HG02840 (cell line): ENCODE data around the gene FYB2.

Source experiments
- ATAC-seq: cut with Tn5 transposase; IDR thresholded peaks from one replicate; pipeline ENCODE4 v1.9.1; 2021; ENCODE audit warnings: mild to moderate bottlenecking, moderate library complexity, moderate number of reproducible peaks; ENCODE audit not compliant: unreplicated experiment, low FRiP score

The FYB2 gene

GRCh38 chr1:56835657-56836056 lies 16.5 kb upstream of the FYB2 start:
- no peak for ATAC-seq

- no peak for ATAC-seq
These were observed 15.1 kb upstream of the FYB2 start for GRCh38 chr1:56834137-56834900.

- no peak for ATAC-seq
These were observed 13.9 kb upstream of the FYB2 start for GRCh38 chr1:56833088-56833487.

- no peak for ATAC-seq
These were observed 12.9 kb upstream of the FYB2 start for GRCh38 chr1:56831871-56832693.

- ATAC-seq: no peak
These were observed 10.8 kb upstream of the FYB2 start for GRCh38 chr1:56830052-56830451.

- ATAC-seq: no peak
These were observed 8.5 kb upstream of the FYB2 start for GRCh38 chr1:56827711-56828110.

- no peak for ATAC-seq
These were observed 6.2 kb upstream of the FYB2 start for GRCh38 chr1:56825436-56825835.

GRCh38 chr1:56824938-56825337 lies 5.7 kb upstream of the FYB2 start:
- no peak for ATAC-seq

- no peak for ATAC-seq
These were observed 5.1 kb upstream of the FYB2 start for GRCh38 chr1:56824271-56824670.

- ATAC-seq: no peak
These were observed 2.2 kb upstream of the FYB2 start for GRCh38 chr1:56821462-56821797.

GRCh38 chr1:56820755-56821461 lies 1.7 kb upstream of the FYB2 start:
- peak; percentile 54 for ATAC-seq

- no peak for ATAC-seq
These were observed 1.3 kb downstream of the FYB2 start for GRCh38 chr1:56817716-56818463.

GRCh38 chr1:56816909-56817308 lies 2.3 kb downstream of the FYB2 start:
- ATAC-seq: peak; percentile 61

- no peak for ATAC-seq
These were observed 2.9 kb downstream of the FYB2 start for GRCh38 chr1:56816264-56816663.

GRCh38 chr1:56814205-56814604 lies 5.0 kb downstream of the FYB2 start:
- ATAC-seq: no peak

GRCh38 chr1:56811331-56811730 lies 7.9 kb downstream of the FYB2 start:
- no peak for ATAC-seq

GRCh38 chr1:56808410-56808809 lies 10.8 kb downstream of the FYB2 start:
- ATAC-seq: no peak

GRCh38 chr1:56806804-56807203 lies 12.4 kb downstream of the FYB2 start:
- ATAC-seq: no peak

- ATAC-seq: no peak
These were observed 15.5 kb downstream of the FYB2 start for GRCh38 chr1:56803561-56804156.
